CD4-positive, alpha-beta T cell treated with Interleukin-10 for 1 hour (primary cell): Measurements from ENCODE around the gene BUD13.

Source experiments
- DNase-seq: peaks from one replicate; pipeline ENCODE4 v3.0.0-alpha.2; 2020

BUD13 gene

GRCh38 chr11:116712428-116712827, 60.4 kb downstream of the BUD13 start:
- DNase-seq = no peak

- DNase-seq = no peak
Measured at GRCh38 chr11:116710762-116711161, 62.0 kb downstream of the BUD13 start.

- no peak for DNase-seq
Measured at GRCh38 chr11:116710001-116710674, 62.6 kb downstream of the BUD13 start.

- no peak for DNase-seq
Measured at GRCh38 chr11:116707746-116708145, 65.0 kb downstream of the BUD13 start.

GRCh38 chr11:116707161-116707629, 65.6 kb downstream of the BUD13 start:
- DNase-seq = no peak

- DNase-seq = no peak
Measured at GRCh38 chr11:116703421-116703820, 69.4 kb downstream of the BUD13 start.

- DNase-seq = no peak
Measured at GRCh38 chr11:116702772-116703385, 69.9 kb downstream of the BUD13 start.

GRCh38 chr11:116701876-116702275, 70.9 kb downstream of the BUD13 start:
- DNase-seq = no peak

GRCh38 chr11:116701297-116701801, 71.4 kb downstream of the BUD13 start:
- DNase-seq = no peak

- no peak for DNase-seq
Measured at GRCh38 chr11:116700586-116701220, 72.1 kb downstream of the BUD13 start.
